ENCODE results near the gene HSP90B1.

Gene HSP90B1

DNA sequence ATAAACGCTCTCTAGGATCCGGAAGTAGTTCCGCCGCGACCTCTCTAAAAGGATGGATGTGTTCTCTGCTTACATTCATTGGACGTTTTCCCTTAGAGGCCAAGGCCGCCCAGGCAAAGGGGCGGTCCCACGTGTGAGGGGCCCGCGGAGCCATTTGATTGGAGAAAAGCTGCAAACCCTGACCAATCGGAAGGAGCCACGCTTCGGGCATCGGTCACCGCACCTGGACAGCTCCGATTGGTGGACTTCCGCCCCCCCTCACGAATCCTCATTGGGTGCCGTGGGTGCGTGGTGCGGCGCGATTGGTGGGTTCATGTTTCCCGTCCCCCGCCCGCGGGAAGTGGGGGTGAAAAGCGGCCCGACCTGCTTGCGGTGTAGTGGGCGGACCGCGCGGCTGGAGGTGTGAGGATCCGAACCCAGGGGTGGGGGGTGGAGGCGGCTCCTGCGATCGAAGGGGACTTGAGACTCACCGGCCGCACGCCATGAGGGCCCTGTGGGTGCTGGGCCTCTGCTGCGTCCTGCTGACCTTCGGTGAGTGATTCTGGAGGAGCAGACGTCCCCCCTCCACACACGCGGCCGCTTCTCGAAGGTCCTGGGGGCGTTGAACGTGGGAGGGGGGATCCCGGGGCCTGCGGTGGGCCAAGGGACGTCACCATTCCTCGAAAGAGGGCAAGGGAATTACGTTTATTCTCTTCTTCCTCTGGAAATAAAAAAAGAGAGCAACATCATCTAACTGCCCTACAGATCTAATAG, at the start of gene HSP90B1:
HSP90B1 (plus strand) TSS at position 377 of the 753 bp plus-strand sequence; CDS start at position 483, 106 bp downstream.
- peak; percentile 98 for DNase-seq

GRCh38 chr12:103881261-103881660, 48.9 kb upstream of the HSP90B1 start:
- no peak for DNase-seq

- DNase-seq: no peak
These were observed 47.2 kb upstream of the HSP90B1 start for GRCh38 chr12:103882861-103883596.

DNA sequence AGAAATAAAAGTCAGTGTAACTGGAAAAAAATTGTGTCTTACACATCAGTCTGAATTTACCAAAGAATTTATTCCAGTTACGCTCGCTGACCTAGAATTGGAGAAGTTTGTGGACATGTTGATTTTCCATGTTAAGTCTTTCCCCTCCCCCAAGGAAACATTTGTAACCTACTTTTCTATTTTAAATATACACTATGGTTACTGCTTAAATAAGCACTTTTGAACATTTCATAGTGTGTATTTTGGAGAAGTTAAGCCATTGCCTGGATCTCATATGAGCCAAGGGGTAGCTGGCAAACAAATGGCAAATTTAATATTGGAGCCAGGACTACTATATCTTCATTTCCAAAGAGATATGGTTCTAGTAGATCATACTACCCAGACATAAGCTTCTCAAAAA, 46.3 kb upstream of the HSP90B1 start:
- no peak for DNase-seq

DNA sequence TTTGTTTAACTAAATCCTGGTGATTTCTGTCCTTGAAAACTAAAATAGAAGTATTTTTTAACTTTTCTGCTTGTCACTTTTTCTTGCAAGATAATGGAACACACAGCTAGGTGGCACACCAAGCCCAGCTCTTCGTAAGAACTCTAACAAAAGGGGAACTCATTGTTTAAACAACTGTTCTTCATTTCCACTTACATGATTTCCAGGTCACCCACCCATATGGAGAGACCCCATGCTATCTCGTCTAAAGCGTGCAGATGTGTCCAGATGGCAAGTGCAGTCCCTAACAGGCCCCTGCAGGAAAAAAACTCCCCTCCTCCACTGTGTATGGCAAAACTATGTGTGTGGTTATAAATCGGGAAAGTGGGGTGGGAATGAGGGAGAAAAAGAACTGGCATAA, 45.9 kb upstream of the HSP90B1 start:
- DNase-seq: no peak

GRCh38 chr12:103886195-103886797, 43.9 kb upstream of the HSP90B1 start:
- no peak for DNase-seq

DNA sequence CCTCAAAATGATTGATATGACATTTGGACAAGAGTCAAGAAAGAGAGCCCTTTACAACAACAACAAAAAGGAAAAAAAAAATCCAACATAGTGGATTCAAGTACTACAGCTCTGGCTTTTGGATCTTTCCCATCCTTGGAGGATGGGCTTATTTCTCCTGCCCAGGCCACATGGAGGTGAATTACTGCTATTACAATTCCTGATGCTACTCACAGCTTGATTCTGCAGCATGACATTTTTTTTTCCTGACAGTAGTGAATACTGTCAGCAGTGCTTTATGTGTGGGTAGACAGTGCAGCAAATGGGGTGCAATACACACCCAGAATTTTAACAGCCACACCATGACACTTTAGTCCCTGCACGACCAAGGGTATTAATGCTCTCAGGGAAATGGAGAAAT, 42.5 kb upstream of the HSP90B1 start:
- DNase-seq: no peak

GRCh38 chr12:103897316-103897715, 32.9 kb upstream of the HSP90B1 start:
- no peak for DNase-seq

DNA sequence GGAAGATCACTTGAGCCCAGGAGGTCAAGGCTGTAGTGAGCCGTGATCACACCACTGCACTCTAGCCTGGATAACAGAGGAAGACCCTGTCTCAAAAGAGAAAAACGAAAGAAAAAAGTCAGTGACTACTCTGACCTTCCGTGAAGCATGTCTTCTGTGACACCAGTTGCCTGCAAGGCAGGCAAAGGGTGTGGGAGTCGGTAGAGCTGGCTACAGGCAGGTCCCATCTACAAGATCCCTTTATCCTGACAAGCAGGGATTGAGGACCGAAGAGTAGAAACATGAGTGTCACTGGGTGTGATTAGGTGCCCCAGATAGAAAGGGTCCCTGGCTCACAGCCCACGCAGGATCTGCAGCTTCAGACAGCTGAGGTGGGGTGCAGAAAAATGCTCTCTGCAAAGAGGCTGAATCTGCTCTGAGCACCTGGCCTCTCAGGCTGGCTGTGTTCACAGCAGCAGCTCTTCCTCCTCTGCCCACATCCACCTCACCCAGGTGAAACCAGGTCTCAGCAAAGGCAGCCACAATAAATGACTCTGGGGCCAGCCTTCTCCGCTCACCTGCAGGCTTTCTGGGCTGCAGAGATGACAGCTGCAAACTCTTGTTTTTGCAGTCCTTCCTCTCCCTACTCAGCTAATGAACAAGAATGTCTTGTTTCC, 28.6 kb upstream of the HSP90B1 start:
- no peak for DNase-seq

DNA sequence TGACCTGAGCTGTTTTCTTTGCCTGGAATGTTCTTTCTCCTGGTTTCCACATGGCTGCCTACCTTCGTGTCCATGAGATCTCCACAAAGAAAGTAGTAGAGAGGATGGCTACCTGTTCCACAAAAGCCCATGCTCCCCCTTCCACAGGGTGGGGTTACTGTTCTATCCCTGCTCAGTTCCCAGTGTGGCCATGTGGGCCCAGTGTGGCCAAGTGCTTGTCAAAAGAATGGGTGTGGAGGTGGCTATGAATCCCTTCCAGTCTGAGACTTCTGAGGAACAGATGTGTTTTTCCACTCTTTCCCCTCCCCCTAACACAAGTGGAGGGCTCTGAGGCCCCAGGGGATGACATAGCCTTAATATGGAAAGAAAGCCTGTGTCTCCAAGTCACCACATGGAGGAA, 26.2 kb upstream of the HSP90B1 start:
- no peak for DNase-seq

DNA sequence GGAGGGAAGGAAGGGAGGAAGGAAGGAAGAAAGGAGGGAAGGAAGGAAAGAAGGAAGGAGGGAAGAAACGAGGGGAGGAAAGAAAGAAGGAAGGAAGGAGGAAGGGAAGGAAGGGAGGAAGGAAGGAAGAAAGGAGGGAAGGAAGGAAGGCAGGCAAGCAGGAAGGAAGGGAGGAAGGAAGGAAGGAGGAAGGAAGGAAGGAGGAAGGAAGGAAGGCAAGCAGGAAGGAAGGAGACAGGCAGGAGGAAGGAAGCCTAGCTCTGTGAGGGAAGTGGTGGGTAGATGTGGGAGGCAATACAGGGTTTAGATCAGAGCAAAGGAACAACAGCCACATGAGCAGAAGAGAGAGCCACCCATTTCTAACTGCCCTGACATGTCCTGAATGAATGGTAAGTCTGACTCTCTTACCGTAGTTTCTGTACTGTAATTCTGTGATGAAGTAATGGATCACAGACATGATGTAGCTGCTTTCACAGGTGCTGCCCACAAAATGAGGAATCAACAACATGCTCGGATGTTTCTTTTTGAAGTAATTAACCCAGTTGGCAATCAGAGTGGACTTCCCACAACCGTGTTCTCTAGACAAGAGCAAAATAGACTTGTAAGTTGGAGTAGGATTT, 24.4 kb upstream of the HSP90B1 start:
- DNase-seq: no peak

DNA sequence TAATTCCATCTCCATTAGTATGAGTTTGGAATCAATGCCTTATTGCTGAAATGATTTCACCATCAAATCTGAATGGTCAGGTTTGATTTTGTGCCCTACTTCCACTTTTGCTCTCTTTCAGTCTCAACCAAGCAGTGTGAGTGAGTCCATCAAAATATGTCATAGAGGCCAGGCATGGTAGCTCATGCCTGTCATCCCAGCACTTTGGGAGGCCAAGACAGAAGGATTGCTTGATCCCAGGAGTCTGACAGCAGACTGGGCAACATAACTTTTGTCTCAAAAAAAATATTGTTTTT, 22.0 kb upstream of the HSP90B1 start:
- DNase-seq: no peak

DNA sequence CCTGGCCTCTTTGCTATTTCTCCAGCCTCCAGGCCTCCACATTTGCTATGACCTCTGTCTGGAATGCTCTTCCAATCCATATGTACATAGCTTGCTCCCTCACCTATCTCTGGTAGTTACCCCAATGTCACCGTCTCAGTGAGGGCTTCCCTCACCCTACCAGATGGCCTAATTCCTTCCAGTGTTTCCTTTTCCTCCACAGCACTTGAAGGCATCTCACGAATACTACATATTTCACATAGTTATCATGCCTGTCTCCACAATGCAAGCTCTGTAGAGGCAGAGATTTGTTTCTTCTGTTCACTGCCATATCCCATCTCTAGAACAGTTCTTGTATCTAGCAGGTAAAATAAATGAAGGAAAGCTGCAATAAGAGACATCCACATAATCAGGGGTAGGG, 21.3 kb upstream of the HSP90B1 start:
- DNase-seq: no peak

- DNase-seq: no peak
These were observed 20.4 kb upstream of the HSP90B1 start for GRCh38 chr12:103909811-103910210.

- no peak for DNase-seq
These were observed 18.1 kb upstream of the HSP90B1 start for GRCh38 chr12:103912069-103912468.

- DNase-seq: no peak
These were observed 17.1 kb upstream of the HSP90B1 start for GRCh38 chr12:103913100-103913499.

- DNase-seq: no peak
These were observed 14.9 kb upstream of the HSP90B1 start for GRCh38 chr12:103915306-103915705.

DNA sequence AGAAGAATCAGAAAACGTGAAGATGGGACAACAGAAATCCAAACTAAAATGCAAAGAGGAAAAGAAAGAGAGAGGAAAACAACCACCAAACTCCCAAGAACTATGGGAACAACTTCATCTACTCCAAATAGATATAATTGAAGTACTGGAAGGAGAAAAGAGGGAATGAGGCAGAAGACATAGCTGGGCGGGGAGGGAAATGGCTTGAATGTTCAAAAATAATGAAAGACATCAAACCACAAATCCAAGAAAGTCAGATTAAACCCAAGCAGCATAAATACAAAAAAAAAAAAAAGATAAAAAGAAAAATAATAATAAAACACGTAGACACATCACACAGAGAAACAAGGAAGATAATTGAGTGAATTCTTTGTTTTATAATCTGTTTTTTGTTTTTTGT, 12.3 kb upstream of the HSP90B1 start:
- no peak for DNase-seq

GRCh38 chr12:103924761-103925641, 5.2 kb upstream of the HSP90B1 start:
- DNase-seq: no peak

- DNase-seq: no peak
These were observed 1.5 kb upstream of the HSP90B1 start for GRCh38 chr12:103928682-103929045.

- DNase-seq: peak; percentile 79
These were observed 995 bp upstream of the HSP90B1 start for GRCh38 chr12:103929046-103929783.

GRCh38 chr12:103929784-103930033, 501 bp upstream of the HSP90B1 start:
- peak; percentile 84 for DNase-seq

Measured in NK-92 treated with Interleukin-12 subunit alpha and Interleukin-12 subunit beta, amount 100 ng/mL, for 24 hours (cell line).